ENCODE measurements around the gene LYRM4. TPM values are rescaled to one million over a fixed set of nuclear protein-coding genes. Genes with fewer than 3 reads are reported as not detected.

LYRM4 gene
- total RNA-seq, 1 experiment from 2014 or later = 44.3 TPM

DNA sequence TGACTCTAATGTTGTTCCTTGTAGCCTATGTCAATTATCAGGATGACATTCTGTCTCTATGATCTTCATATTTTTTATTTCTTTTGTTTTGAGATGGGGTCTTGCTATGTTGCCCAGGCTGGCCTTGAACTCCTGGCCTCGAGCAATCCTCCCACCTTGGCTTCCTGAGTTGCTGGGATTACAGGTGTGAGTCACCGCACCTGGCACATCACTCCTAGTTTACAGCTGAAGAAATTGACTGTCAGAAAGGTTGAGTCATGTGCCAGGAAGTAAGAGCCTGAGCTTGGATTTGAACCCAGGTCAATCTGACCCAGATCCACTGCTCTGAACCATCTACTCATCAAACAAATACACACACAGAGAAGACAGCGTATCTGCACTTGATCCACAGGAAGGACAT lies 161.2 kb downstream of the LYRM4 start:
- Histone ChIP-seq H3K9me3 (ENCODE audit: control insufficient read depth, low read depth, low read length) (no peaks in the 10 kb centered on the region), H2BK20ac (ENCODE audit: low read depth, low read length, poor library complexity, severe bottlenecking) (no peak overlapping the region), H3T11ph (ENCODE audit: low read length) (no peak overlapping the region), H3K14ac (ENCODE audit: insufficient read depth, low read length) (no peak overlapping the region), H3K23ac (ENCODE audit: insufficient read length, low read depth, low read length) (no peak overlapping the region), H3K9ac (ENCODE audit: extremely low read depth, insufficient read length, low read length) (no peak overlapping the region), H2AK5ac (ENCODE audit: insufficient read length, low read length) (no peak overlapping the region), H3K4me1 (ENCODE audit: insufficient read depth, low read length) (no peaks in the 10 kb centered on the region), H4K20me1 (ENCODE audit: control insufficient read depth, insufficient read depth, insufficient read length) (no peaks in the 10 kb centered on the region), H4K8ac (replicated peaks; ENCODE audit: insufficient read length, low read depth, low read length) (no peak overlapping the region), H3K79me2 (ENCODE audit: insufficient read depth, low read length) (no peaks in the 10 kb centered on the region; the same call in 1 of the 2 replicates), H2BK12ac (ENCODE audit: insufficient read length, low read depth, low read length) (no peak overlapping the region), H4K5ac (ENCODE audit: insufficient read length, low read depth, low read length) (no peak overlapping the region), H3K27ac (ENCODE audit: insufficient read length, low read depth, low read length) (no peak overlapping the region), H2AFZ (ENCODE audit: low read length) (no peak overlapping the region), H3K4ac (ENCODE audit: low read depth, low read length) (no peak overlapping the region), H3K79me1 (ENCODE audit: insufficient read depth, low read depth, low read length, poor library complexity, severe bottlenecking) (no peaks in the 10 kb centered on the region), H3K4me2 (ENCODE audit: insufficient read depth, insufficient read length, low read length) (no peak overlapping the region), H4K91ac (ENCODE audit: insufficient read length, low read depth, low read length) (no peak overlapping the region), H3K23me2 (ENCODE audit: insufficient read length, low read depth, low read length, poor library complexity, severe bottlenecking) (no peaks in the 10 kb centered on the region), H2BK15ac (ENCODE audit: low read depth, low read length) (no peak overlapping the region), H2BK5ac (ENCODE audit: insufficient read length, low read length) (no peak overlapping the region), H2BK120ac (ENCODE audit: low read depth, low read length, poor library complexity, severe bottlenecking) (no peak overlapping the region), H3K56ac (ENCODE audit: insufficient read length, low read depth, low read length) (no peak overlapping the region), H3K18ac (ENCODE audit: insufficient read length, low read depth, low read length) (no peak overlapping the region), H3K27me3 (ENCODE audit: insufficient read depth, low read length) (no peaks in the 10 kb centered on the region)
- Mint-ChIP-seq H3K9me3 (no peaks in the 10 kb centered on the region; a peak in 1 of 5 replicates), H3K36me3 (ENCODE audit: insufficient read depth in 1 of 3, low read depth in 3 of 3) (peaks cover 2 to 11% (median 2%) of the 10 kb centered on the region in 3 experiments; a peak in 4 of 7 replicates), H3K4me3 (no peak overlapping the region), H3K27me3 (ENCODE audit: low read depth) (peaks cover 8% of the 10 kb centered on the region), H3K27ac (no peak overlapping the region), H3K4me1 (no peaks in the 10 kb centered on the region)
- TF ChIP-seq, protein P1, sequence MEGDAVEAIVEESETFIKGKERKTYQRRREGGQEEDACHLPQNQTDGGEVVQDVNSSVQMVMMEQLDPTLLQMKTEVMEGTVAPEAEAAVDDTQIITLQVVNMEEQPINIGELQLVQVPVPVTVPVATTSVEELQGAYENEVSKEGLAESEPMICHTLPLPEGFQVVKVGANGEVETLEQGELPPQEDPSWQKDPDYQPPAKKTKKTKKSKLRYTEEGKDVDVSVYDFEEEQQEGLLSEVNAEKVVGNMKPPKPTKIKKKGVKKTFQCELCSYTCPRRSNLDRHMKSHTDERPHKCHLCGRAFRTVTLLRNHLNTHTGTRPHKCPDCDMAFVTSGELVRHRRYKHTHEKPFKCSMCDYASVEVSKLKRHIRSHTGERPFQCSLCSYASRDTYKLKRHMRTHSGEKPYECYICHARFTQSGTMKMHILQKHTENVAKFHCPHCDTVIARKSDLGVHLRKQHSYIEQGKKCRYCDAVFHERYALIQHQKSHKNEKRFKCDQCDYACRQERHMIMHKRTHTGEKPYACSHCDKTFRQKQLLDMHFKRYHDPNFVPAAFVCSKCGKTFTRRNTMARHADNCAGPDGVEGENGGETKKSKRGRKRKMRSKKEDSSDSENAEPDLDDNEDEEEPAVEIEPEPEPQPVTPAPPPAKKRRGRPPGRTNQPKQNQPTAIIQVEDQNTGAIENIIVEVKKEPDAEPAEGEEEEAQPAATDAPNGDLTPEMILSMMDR (conservative IDR thresholded peaks at IDR 0.05) = no peak
- no CpG with 5 or more reads among the region's 3 CpGs for WGBS (ENCODE audit: extremely low coverage, insufficient read length, low lambda C conversion rate)
- DNase-seq = no peak

Data from H9 (cell line).